SK-N-SH (cell line): ENCODE data around the gene ANKAR.

Experiments
- CTCF ChIP-seq: fragments of 200-600 bp; sonication (generic); IDR thresholded peaks from 2 replicates; pipeline ENCODE4 v1.6.1; 2017; ENCODE audit warnings: antibody characterized with exemption, mild to moderate bottlenecking, moderate library complexity
- MEF2A ChIP-seq: IDR thresholded peaks from 2 replicates; pipeline ENCODE4 v1.4.0; 2012; ENCODE audit warnings: low read depth, borderline replicate concordance
- RAD21 ChIP-seq: IDR thresholded peaks from 2 replicates; pipeline ENCODE4 v1.6.1; 2012; ENCODE audit warnings: mild to moderate bottlenecking, low read length
- TEAD4 ChIP-seq: IDR thresholded peaks from 2 replicates; pipeline ENCODE4 v1.4.0; 2012; ENCODE audit warnings: mild to moderate bottlenecking, borderline replicate concordance; ENCODE audit not compliant: insufficient read depth

- no peak for TF ChIP-seq RAD21
- TF ChIP-seq TEAD4, result no peak
- TF ChIP-seq CTCF, result no peak
- no peak for TF ChIP-seq MEF2A
Measured at GRCh38 chr2:189696223-189696622, 21.8 kb downstream of the ANKAR start.
